22Rv1 (cell line): ENCODE measurements around the gene SLC38A5.

Experiments used
- H3K27ac ChIP-seq: fragments of 450-650 bp; 2 replicates; pipeline ENCODE4 v1.5.1; 2017
- ZFX ChIP-seq: fragments of 450-650 bp; IDR thresholded peaks from 2 replicates; pipeline ENCODE4 v1.6.1; 2017; ENCODE audit warnings: antibody characterized with exemption, borderline replicate concordance
- TF ChIP-seq, protein P1 (sequence below): fragments of 450-650 bp; IDR thresholded peaks from 2 replicates; pipeline ENCODE4 v1.5.1; 2017; ENCODE audit warnings: mild to moderate bottlenecking

The SLC38A5 gene

DNA sequence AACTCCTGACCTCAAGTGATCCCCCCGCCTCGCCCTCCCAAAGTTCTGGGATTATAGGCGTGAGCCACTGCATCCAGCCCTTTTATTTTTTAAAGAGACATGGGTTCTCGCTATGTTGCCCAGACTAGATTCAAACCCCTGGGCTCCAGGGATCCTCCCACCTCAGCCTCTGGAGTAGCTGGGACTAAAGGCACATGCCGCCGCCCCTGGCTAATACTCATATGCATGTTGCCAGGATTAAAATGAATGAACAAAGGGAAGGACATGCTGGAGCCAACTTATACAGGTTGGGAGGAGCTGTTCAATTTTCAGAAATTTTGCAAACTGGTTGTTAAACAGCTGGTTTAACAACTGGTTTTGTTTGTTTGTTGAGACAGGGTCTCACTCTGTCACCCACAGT, 4.5 kb upstream of the SLC38A5 start:
- H3K27ac ChIP-seq = peak overlapping the region; percentile 81

DNA sequence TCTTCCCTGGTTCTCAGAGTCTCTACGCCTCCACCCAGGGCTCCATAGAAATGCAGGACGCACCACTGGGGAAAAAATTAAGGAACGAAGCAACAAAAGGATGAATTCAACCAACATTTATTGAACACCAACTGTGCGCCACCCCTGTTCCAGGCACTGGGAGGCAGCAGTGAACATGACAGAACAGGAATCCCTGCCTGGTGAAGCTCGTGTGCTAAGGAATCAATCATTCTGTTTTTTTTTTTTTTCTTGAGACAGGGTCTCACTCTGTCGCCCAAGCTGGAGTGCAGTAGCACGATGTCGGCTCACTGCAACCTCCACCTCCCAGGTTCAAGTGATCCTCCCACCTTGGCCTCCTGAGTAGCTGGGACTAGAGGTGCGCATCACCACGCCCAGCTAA, 4.1 kb upstream of the SLC38A5 start:
- no peak overlapping the region for H3K27ac ChIP-seq

More for the DNA sequence above, 4.5 kb upstream of the SLC38A5 start:
- TF ChIP-seq ZFX = no peak
- TF ChIP-seq, protein P1, sequence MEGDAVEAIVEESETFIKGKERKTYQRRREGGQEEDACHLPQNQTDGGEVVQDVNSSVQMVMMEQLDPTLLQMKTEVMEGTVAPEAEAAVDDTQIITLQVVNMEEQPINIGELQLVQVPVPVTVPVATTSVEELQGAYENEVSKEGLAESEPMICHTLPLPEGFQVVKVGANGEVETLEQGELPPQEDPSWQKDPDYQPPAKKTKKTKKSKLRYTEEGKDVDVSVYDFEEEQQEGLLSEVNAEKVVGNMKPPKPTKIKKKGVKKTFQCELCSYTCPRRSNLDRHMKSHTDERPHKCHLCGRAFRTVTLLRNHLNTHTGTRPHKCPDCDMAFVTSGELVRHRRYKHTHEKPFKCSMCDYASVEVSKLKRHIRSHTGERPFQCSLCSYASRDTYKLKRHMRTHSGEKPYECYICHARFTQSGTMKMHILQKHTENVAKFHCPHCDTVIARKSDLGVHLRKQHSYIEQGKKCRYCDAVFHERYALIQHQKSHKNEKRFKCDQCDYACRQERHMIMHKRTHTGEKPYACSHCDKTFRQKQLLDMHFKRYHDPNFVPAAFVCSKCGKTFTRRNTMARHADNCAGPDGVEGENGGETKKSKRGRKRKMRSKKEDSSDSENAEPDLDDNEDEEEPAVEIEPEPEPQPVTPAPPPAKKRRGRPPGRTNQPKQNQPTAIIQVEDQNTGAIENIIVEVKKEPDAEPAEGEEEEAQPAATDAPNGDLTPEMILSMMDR = no peak

DNA sequence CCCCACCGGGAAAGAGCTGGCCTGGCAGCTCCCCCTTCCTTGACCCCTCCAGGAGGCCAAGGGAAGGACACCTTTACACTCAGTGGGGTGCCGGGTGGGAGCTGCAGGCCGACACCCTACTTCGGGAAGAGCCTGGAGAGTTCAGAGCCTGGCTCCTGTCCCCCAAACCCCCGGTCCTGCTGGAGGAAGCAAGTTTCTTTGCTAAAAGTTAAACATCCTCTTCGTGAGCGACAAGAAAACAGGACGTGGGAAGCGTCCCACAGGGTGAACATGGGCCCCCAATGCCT, 3.6 kb upstream of the SLC38A5 start:
- TF ChIP-seq, protein P1 = no peak
- TF ChIP-seq ZFX = no peak

More for the DNA sequence above, 4.1 kb upstream of the SLC38A5 start:
- TF ChIP-seq ZFX = no peak
- TF ChIP-seq, protein P1 = peak; percentile 31

DNA sequence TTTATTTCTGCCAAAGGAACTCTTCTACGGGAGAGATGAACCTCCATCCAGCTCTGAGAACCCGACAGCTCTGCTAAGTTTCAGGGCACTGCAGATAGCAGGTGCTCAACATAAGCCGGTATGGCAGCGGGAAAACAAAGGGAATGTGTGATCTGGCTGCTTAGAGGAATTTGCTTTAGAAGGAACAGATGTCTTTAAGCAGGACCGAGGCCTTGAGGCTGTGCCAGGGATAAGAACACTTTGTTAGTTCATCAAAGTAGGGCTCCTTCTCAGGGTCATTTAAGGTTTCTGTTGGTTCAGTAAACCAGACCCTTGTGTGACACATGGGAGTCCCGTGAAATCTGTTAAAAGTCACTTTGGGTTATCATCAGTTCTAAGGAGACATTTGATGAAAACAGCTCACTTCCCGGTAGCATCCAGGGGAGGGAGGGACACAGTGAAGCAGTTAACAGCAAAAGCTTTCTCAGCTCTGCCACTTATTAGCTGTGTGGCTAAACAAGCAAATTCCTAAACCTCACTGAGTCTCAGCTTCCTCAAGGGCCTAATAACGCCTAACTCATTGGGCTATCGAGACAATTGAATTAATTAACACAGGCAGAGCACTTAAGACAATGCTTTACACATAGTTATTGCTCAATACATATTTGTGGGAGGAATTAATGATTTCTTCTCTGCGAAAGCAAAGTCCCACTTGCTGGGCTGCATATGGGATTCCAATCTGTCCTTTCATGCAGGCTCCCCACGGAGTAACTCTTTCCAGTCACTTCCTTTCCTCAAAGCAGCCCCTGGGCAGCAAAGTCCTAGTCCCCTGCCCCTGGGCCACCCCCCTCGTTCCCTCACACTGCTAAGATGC, 3.0 kb upstream of the SLC38A5 start:
- H3K27ac ChIP-seq = no peak overlapping the region
- no peak for TF ChIP-seq ZFX
- TF ChIP-seq, protein P1 = no peak

More for the DNA sequence above, 3.6 kb upstream of the SLC38A5 start:
- no peak overlapping the region for H3K27ac ChIP-seq

DNA sequence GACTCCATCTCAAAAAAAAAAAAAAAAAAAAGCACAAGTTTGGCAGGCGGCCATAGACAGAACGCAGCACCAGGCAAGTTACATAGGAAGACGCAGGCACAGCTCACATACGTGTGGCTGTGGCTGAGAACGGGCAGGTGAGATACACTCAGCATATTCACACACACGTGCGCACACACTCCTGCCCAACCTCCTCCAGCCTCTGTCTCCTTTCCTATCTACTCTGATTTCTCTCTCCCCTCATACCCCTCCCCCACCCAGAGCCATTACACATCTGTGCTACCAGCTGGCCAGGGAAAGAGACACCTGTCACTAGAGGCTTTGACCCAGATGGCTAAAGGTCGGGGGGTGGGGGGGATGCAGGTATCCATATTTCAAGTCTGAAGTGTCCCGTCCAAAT, 2.2 kb upstream of the SLC38A5 start:
- TF ChIP-seq ZFX = no peak
- TF ChIP-seq, protein P1 = no peak
- H3K27ac ChIP-seq = no peak overlapping the region

DNA sequence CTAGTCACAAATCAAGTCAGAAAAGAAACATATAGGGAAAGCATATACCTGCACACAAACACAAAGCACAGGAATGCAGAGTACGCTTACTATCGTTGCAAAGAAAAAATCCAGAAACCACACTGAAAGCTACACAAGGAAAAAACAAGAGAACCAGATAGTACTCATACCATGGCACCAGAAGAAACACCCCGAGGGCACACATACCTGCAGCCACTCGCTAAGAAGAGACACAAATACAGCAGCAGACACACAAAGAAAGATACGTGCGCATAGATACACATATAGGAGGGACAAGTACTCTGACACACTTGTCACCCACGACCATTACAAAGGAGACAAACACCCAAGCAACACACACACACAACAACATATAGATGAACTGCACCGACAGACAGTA, 1.4 kb upstream of the SLC38A5 start:
- no peak overlapping the region for H3K27ac ChIP-seq
- TF ChIP-seq, protein P1 = no peak
- TF ChIP-seq ZFX = no peak

DNA sequence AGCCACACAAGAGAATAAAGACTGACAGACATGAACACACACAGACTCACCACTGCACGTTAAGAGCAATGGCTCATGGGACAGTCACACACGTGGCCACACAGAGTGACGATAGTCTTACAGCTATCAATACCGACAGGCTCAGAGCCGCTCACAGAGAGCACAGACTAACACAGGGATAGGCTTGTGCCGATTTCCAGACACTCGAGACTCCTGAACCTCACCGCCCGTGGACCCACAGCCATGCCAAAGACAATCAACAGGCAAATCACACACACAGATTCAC, 716 bp upstream of the SLC38A5 start:
- H3K27ac ChIP-seq = no peak overlapping the region
- TF ChIP-seq, protein P1 = no peak
- no peak for TF ChIP-seq ZFX
